ENCODE data around the gene LECT2. TPM values are rescaled to one million over a fixed set of nuclear protein-coding genes. Genes with fewer than 3 reads are reported as not detected.

The LECT2 gene
- total RNA-seq, 2 donors from 2014 or later, result not detected

GRCh38 chr5:135999406-136000139 is 44.8 kb upstream of the LECT2 start:
- DNase-seq, result no peak
- Histone ChIP-seq H3K36me3 (no peaks in the 10 kb centered on the region), H3K27me3 (no peaks in the 10 kb centered on the region), H3K4me1 (no peaks in the 10 kb centered on the region), H3K9me3 (no peaks in the 10 kb centered on the region), H3K27ac (no peak overlapping the region), H3K9ac (ENCODE audit: low read depth in 2 of 2, low read length in 2 of 2) (no peak overlapping the region), H3K4me3 (no peak overlapping the region)
- intact Hi-C loops (cut with DNase I), result no loop called here
- no peak for TF ChIP-seq CTCF (IDR thresholded peaks at IDR 0.05)

- TF ChIP-seq CTCF (IDR thresholded peaks at IDR 0.05), result no peak
- Histone ChIP-seq H3K27ac (no peak overlapping the region), H3K4me3 (no peak overlapping the region), H3K9me3 (no peaks in the 10 kb centered on the region), H3K36me3 (no peaks in the 10 kb centered on the region), H3K4me1 (no peaks in the 10 kb centered on the region), H3K27me3 (no peaks in the 10 kb centered on the region), H3K9ac (ENCODE audit: low read depth in 2 of 2, low read length in 2 of 2) (no peak overlapping the region)
- intact Hi-C loops (cut with DNase I), result no loop called here
- no peak for DNase-seq
These were observed 44.1 kb upstream of the LECT2 start for GRCh38 chr5:135998889-135999288.

GRCh38 chr5:135997673-135998335 is 43.0 kb upstream of the LECT2 start:
- Histone ChIP-seq H3K9ac (ENCODE audit: low read depth in 2 of 2, low read length in 2 of 2) (no peak overlapping the region), H3K27me3 (no peaks in the 10 kb centered on the region), H3K9me3 (no peaks in the 10 kb centered on the region), H3K27ac (no peak overlapping the region), H3K4me3 (no peak overlapping the region), H3K36me3 (no peaks in the 10 kb centered on the region), H3K4me1 (no peaks in the 10 kb centered on the region)
- no peak for TF ChIP-seq CTCF (IDR thresholded peaks at IDR 0.05)
- intact Hi-C loops (cut with DNase I), result no loop called here
- no peak for DNase-seq

- no peak overlapping the region for H3K9ac ChIP-seq (ENCODE audit: low read depth in 2 of 2, low read length in 2 of 2)
- H3K27me3 ChIP-seq, result no peaks in the 10 kb centered on the region
- H3K27ac ChIP-seq, result no peak overlapping the region
- DNase-seq, result no peak
- H3K36me3 ChIP-seq, result no peaks in the 10 kb centered on the region
- intact Hi-C loops (cut with DNase I), result no loop called here
- H3K4me3 ChIP-seq, result no peak overlapping the region
- no peaks in the 10 kb centered on the region for H3K4me1 ChIP-seq
- no peaks in the 10 kb centered on the region for H3K9me3 ChIP-seq
- TF ChIP-seq CTCF (IDR thresholded peaks at IDR 0.05), result no peak
These were observed 41.8 kb upstream of the LECT2 start for GRCh38 chr5:135996611-135997010.

DNA sequence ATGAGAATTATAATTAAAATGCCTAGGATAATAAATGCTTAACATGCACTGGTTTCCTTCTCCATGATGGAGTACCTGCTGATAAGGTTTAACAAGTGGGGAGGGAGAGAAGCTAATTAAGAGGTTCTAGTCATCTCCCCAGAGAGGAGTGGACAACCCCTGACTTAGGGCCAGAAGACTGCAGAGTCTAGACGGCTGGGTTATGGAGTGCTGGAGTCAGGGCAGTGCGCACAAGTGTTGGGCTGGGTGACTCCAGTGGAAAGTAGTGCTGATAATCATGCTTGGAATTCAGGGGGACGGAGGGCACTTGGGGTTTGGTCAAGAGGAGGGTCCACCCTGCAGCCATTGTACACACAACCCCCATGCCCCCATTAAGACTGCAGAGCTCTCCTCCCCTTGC is 41.2 kb upstream of the LECT2 start:
- Histone ChIP-seq H3K9ac (ENCODE audit: low read depth in 2 of 2, low read length in 2 of 2) (no peak overlapping the region), H3K36me3 (no peaks in the 10 kb centered on the region), H3K27me3 (no peaks in the 10 kb centered on the region), H3K27ac (no peak overlapping the region), H3K4me1 (no peaks in the 10 kb centered on the region), H3K9me3 (no peaks in the 10 kb centered on the region), H3K4me3 (no peak overlapping the region)
- intact Hi-C loops (cut with DNase I), result no loop called here
- DNase-seq, result no peak
- no peak for TF ChIP-seq CTCF (IDR thresholded peaks at IDR 0.05)

All from colonic mucosa (tissue), 4 donors.